Effector memory CD8-positive, alpha-beta T cell (primary cell): ENCODE measurements around the gene MIA2.
"Not testable (repeated sequence)": the region's sequence is repeated elsewhere in the genome, so short reads cannot be mapped to it uniquely, and the experiment has no call there.

Experiments used
- ATAC-seq: fragments of 150-1000 bp; cut with Tn5 transposase; replicated peaks from 2 replicates; pipeline ENCODE4 v1.10.0; 2021; ENCODE audit warnings: mild to moderate bottlenecking, moderate library complexity
- DNase-seq, 3 experiments: peaks; one replicate each; pipeline ENCODE4 v3.0.0; 2021
- H3K27ac Mint-ChIP-seq, 2 donors: one replicate each; pipeline ENCODE4 v1.8.0; 2022; ENCODE audit warnings: mild to moderate bottlenecking in 2 of 2, mixed read lengths in 2 of 2, moderate library complexity in 2 of 2
- H3K27me3 Mint-ChIP-seq, 2 donors: one replicate each; pipeline ENCODE4 v1.8.0; 2022; ENCODE audit warnings: mixed read lengths in 2 of 2
- H3K36me3 Mint-ChIP-seq: one replicate; pipeline ENCODE4 v1.8.0; 2022; ENCODE audit warnings: mild to moderate bottlenecking, moderate library complexity, mixed read lengths; ENCODE audit not compliant: insufficient read depth
- H3K4me1 Mint-ChIP-seq, 2 donors: one replicate each; pipeline ENCODE4 v1.8.0; 2022; ENCODE audit warnings: low read depth in 2 of 2, mixed read lengths in 2 of 2
- H3K4me3 Mint-ChIP-seq, 2 donors: one replicate each; pipeline ENCODE4 v1.8.0; 2022; ENCODE audit warnings: mild to moderate bottlenecking in 2 of 2, mixed read lengths in 2 of 2, moderate library complexity in 2 of 2
- H3K9me3 Mint-ChIP-seq, 2 donors: one replicate each; pipeline ENCODE4 v1.8.0; 2022; ENCODE audit warnings: mixed read lengths in 2 of 2

Gene MIA2

DNA sequence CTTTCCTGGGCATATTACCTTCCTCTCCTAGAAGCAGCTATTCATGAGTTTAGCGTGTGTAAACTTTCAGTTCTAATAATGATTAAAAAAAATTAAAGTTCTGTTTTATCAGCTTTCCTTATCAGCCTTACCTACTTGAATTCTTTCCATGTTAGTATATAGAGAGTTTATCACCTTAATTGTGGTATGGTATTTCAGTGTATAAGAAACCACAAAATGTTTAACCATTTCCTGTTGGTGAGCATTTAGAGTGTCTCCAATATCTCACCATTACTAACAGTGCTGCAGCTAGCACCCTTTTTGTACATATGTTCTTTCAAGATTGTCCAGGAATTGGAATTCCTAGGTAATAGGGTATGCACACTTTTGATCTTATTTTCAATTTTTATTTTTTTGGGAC is 109.1 kb downstream of the MIA2 start:
- peaks cover 16 to 29% of the 10 kb centered on the region in 2 donors for H3K4me1 Mint-ChIP-seq

DNA sequence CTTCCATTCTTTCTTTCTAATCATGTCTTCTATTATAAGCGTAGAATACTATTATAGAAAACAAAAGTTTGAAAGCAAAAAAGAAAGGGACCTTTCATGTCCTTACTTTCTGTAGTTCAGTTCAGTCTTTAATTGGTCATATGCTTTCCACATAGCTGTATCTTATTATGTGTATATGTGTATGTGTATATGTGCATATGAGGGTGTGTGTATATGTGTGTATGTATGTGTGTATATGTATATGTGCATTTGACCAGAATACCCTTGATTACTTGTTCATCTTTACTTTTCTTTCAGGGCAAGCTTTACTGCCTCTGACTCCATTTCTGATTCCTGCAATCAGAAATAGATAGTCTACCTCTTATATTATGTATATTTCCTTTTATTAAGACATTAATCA is 109.9 kb downstream of the MIA2 start:
- H3K27ac Mint-ChIP-seq: peak overlapping the region in 1 of 2 donors; percentile 68
- H3K27me3 Mint-ChIP-seq: no peaks in the 10 kb centered on the region
- no peaks in the 10 kb centered on the region for H3K9me3 Mint-ChIP-seq
- ATAC-seq (no peak), DNase-seq (no peak)
- peak overlapping the region in 1 of 2 donors; percentile 29 for H3K4me3 Mint-ChIP-seq
- peaks cover 16 to 26% of the 10 kb centered on the region in 2 donors for H3K4me1 Mint-ChIP-seq
- peaks cover 36% of the 10 kb centered on the region for H3K36me3 Mint-ChIP-seq

More for the DNA sequence above, 109.1 kb downstream of the MIA2 start:
- Mint-ChIP-seq H3K36me3 (peaks cover 33% of the 10 kb centered on the region), H3K27me3 (no peaks in the 10 kb centered on the region), H3K27ac (peak overlapping the region; percentile 68 to 83), H3K9me3 (no peaks in the 10 kb centered on the region), H3K4me3 (peak overlapping the region; percentile 9 to 29)
- ATAC-seq (peak; percentile 44), DNase-seq (no peak)

DNA sequence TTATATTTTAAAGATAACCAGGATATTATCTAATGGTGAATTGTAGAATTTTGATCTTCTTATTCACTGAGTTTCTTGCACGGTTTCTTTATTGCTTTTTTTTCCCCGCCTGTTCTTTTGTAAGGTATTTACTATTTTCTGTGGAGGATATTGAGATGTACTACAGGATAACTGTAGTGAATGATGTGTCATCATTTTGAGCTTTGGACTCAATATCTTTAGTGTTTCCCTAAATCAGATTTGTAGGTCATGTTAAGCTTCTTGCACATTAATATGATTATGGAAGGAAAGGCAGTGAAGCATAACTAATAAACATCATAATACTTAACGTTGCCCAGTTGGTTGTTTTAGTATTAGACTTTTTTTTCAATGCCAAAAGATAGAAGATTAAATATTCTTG is 117.2 kb downstream of the MIA2 start:
- no peak for ATAC-seq
- Mint-ChIP-seq H3K36me3 (peaks cover 44% of the 10 kb centered on the region), H3K4me3 (no peak overlapping the region), H3K9me3 (no peaks in the 10 kb centered on the region), H3K4me1 (peaks cover 0 to 9% of the 10 kb centered on the region in 2 donors), H3K27ac (peak overlapping the region in 1 of 2 donors; percentile 76), H3K27me3 (no peaks in the 10 kb centered on the region)
- DNase-seq: no peak

DNA sequence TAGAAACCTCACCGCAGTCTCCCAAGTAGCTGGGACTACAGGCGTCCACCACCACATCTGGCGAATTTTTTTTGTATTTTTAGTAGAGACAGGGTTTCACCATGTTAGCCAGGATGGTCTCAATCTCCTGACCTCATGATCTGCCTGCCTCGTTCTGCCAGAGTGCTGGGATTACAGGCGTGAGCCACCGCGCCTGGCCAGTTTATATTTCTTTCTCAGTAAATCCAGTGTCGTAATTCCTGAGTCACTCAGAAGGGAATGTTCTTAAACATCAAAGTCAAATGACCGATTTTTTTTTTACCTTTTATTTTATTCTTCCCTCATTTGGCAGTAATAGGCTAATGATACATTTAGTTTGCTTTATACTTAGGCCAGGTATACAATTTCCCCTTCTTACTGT is 118.0 kb downstream of the MIA2 start:
- ATAC-seq: no peak
- H3K9me3 Mint-ChIP-seq: no peaks in the 10 kb centered on the region
- no peak for DNase-seq
- H3K36me3 Mint-ChIP-seq: peaks cover 39% of the 10 kb centered on the region
- H3K27me3 Mint-ChIP-seq: no peaks in the 10 kb centered on the region
- H3K4me1 Mint-ChIP-seq: peaks cover 0 to 16% of the 10 kb centered on the region in 2 donors
- H3K4me3 Mint-ChIP-seq: no peak overlapping the region
- H3K27ac Mint-ChIP-seq: no peak overlapping the region

DNA sequence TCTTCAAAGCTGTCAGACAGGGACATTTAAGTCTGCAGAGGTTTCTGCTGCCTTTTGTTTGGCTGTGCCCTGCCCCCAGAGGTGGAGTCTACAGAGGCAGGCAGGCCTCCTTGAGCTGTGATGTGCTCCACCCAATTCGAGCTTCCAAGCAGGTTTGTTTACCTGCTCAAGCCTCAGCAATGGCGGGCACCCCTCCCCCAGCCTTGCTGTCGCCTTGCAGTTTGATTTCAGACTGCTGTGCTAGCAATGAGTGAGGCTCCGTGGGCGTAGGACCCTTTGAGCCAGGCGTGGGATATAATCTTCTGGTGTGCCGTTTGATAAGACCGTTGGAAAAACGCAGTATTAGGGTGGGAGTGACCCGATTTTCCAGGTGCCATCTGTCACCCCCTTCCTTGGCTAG is 125.4 kb downstream of the MIA2 start:
- not testable (repeated sequence) for ATAC-seq, H3K36me3 Mint-ChIP-seq, DNase-seq, H3K4me3 Mint-ChIP-seq, H3K27me3 Mint-ChIP-seq, H3K27ac Mint-ChIP-seq, H3K9me3 Mint-ChIP-seq
- peaks cover 3 to 41% of the 10 kb centered on the region in 2 donors for H3K4me1 Mint-ChIP-seq

DNA sequence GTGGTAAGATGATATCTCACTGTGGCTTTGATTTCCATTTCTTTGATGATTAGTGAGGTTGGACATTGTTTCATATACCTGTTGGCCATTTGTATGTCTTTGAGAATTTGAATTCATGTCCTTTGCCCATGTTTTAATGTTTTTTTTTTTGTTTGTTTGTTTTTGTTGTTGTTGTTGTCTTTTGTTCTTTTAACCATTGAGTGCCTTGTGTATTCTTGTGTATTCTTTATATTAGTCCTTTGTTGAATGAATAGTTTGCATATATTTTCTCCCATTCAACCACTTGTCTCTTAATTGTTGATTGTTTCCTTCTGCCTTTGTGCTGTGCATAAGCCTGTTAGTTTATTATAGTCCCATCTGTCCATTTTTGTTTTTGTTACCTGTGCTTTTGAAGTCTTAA is 126.6 kb downstream of the MIA2 start:
- no peak for DNase-seq
- H3K36me3 Mint-ChIP-seq: peaks cover 3% of the 10 kb centered on the region
- peaks cover 3 to 41% of the 10 kb centered on the region in 2 donors for H3K4me1 Mint-ChIP-seq
- no peak for ATAC-seq
- H3K27ac Mint-ChIP-seq: no peak overlapping the region
- no peaks in the 10 kb centered on the region for H3K27me3 Mint-ChIP-seq
- H3K9me3 Mint-ChIP-seq: peaks cover 6 to 8% of the 10 kb centered on the region in 2 donors
- no peak overlapping the region for H3K4me3 Mint-ChIP-seq

DNA sequence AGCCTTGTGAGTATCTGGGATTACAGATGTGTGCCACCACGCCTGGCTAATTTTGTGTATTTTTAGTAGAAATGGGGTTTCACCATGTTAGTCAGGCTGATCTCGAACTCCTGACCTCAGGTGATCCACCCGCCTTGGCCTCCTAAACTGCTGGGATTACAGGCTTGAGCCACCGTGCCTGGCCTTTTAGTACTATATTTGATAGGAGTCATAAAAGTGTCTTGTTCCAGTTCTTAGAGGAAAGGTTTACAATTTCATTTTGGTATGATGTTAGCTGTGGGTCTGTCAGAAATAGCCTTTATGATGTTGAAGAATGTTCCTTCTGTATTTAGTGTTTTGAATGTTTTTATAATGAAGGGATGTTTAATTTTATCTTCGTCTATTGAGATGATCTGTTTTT is 127.8 kb downstream of the MIA2 start:
- DNase-seq, ATAC-seq, H3K36me3 Mint-ChIP-seq, H3K4me3 Mint-ChIP-seq, H3K27me3 Mint-ChIP-seq: not testable (repeated sequence)
- peaks cover 6 to 42% of the 10 kb centered on the region in 2 donors for H3K4me1 Mint-ChIP-seq
- H3K9me3 Mint-ChIP-seq: peaks cover 6 to 15% of the 10 kb centered on the region in 2 donors
- H3K27ac Mint-ChIP-seq: peak overlapping the region in 1 of 2 donors; percentile 41

DNA sequence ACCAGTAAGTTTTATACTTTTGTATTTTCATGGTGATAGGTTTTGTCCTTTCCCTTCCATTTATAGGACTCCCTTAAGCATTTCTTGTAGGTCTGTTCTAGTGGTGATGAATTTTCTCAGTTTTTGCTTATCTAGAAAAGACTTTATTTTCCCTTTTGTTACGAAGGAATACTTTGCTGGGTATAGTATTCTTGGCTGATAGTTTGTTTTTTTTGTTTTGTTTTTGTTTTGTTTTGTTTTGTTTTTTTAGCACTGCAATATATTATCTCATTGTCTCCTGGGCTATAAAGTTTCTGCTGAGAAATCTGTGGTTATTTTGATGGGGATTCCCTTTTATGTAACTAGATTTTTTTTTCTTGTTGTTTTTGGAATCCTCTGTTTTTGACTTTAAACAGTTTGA is 130.8 kb downstream of the MIA2 start:
- Mint-ChIP-seq H3K27ac (no peak overlapping the region), H3K4me3 (no peak overlapping the region), H3K4me1 (peaks cover 6 to 37% of the 10 kb centered on the region in 2 donors), H3K36me3 (peaks cover 3% of the 10 kb centered on the region), H3K27me3 (no peaks in the 10 kb centered on the region), H3K9me3 (peaks cover 6 to 15% of the 10 kb centered on the region in 2 donors)
- no peak for ATAC-seq
- DNase-seq: no peak

DNA sequence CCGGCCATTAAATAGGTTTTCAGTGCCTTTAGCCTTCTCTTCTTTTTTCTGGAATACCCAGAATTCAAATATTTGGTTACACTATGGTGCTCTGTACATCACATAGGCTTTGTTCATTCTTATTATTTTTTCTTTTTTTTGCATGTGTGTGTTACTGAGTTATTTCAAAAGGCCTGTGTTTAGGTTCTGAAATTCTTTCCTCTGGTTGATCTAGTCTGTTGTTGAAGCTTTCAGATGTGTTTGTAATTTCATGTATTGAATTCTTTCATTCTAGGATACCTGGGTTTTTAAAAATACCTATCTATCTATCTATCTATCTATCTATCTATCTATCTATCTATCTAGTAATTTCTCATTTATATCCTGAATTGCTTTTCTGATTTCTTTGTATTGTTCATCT is 131.6 kb downstream of the MIA2 start:
- peaks cover 6 to 35% of the 10 kb centered on the region in 2 donors for H3K4me1 Mint-ChIP-seq
- ATAC-seq (no peak), DNase-seq (no peak)
- no peak overlapping the region for H3K27ac Mint-ChIP-seq
- no peak overlapping the region for H3K4me3 Mint-ChIP-seq
- peaks cover 6 to 15% of the 10 kb centered on the region in 2 donors for H3K9me3 Mint-ChIP-seq
- peaks cover 7% of the 10 kb centered on the region for H3K36me3 Mint-ChIP-seq
- H3K27me3 Mint-ChIP-seq: no peaks in the 10 kb centered on the region

DNA sequence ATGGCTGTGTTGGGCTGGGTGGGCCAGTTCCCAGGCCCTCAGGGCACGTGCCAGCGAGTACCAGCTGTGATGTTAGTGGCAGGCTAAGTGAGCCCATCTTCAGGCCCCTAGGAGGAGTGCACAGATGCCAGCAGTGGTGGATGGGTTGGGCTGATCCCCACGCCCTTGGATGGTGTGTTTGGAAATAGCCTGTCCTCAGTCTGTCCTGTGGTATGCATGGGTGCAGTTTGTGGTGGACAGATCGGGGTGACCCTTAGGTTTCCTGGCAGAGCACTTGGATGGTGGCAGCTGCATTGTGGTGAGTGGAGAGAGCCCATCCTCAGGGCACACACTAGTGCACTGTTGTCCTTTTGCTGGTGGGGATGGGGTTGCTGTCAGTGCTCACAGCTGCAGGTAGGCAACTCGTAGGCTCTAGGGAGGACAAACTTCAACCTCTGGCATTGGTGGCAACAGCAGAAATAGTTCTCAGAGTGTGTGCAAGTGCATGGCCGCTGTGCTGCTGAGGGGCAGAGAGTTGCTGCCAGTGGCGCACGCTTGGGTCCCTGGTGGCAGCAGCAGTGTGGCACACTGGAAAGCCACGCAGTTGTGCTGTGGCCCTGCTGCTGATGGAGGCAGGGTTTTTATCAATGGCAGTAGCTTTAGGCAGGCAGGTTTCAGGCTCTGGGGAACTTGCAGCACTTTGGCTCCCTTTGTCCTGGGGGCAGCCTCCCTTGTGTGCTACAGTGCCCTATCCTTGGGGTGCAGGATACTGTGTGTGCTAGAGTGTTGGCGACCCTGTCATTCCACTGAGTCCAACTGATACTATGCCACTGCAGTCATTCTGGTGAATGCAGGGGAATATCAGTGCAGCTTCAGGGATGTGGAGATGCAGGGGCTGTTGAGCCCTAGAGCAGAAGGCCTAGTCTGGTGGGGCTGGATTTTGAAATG is 133.0 kb downstream of the MIA2 start:
- H3K27me3 Mint-ChIP-seq: no peaks in the 10 kb centered on the region
- peaks cover 11% of the 10 kb centered on the region for H3K36me3 Mint-ChIP-seq
- H3K4me3 Mint-ChIP-seq: no peak overlapping the region
- H3K9me3 Mint-ChIP-seq: peaks cover 6 to 15% of the 10 kb centered on the region in 2 donors
- ATAC-seq: no peak
- no peak for DNase-seq
- no peak overlapping the region for H3K27ac Mint-ChIP-seq
- peaks cover 4 to 29% of the 10 kb centered on the region in 2 donors for H3K4me1 Mint-ChIP-seq

DNA sequence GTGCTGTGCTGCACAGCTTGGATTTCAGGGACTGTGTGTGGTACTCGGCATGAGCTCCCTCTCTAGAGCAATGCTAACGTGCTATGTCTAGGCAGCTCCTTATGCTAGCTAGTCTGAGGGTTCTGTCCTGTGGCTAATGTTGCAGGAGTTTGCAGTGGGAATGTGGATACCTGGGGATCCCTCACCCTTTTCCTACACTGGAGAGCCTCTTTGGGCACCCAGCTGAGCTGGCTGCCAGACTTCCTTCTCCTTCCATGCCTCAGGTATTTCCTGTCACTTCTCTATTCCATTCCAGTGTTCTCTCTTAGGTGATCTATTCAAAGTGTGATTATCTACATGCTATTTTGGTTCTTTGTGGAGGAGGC is 133.7 kb downstream of the MIA2 start:
- Mint-ChIP-seq H3K4me1 (peaks cover 4 to 23% of the 10 kb centered on the region in 2 donors), H3K27me3 (no peaks in the 10 kb centered on the region), H3K9me3 (peaks cover 6 to 15% of the 10 kb centered on the region in 2 donors), H3K27ac (peak overlapping the region in 1 of 2 donors; percentile 25), H3K4me3 (no peak overlapping the region), H3K36me3 (peaks cover 11% of the 10 kb centered on the region)
- ATAC-seq (no peak), DNase-seq (no peak)

DNA sequence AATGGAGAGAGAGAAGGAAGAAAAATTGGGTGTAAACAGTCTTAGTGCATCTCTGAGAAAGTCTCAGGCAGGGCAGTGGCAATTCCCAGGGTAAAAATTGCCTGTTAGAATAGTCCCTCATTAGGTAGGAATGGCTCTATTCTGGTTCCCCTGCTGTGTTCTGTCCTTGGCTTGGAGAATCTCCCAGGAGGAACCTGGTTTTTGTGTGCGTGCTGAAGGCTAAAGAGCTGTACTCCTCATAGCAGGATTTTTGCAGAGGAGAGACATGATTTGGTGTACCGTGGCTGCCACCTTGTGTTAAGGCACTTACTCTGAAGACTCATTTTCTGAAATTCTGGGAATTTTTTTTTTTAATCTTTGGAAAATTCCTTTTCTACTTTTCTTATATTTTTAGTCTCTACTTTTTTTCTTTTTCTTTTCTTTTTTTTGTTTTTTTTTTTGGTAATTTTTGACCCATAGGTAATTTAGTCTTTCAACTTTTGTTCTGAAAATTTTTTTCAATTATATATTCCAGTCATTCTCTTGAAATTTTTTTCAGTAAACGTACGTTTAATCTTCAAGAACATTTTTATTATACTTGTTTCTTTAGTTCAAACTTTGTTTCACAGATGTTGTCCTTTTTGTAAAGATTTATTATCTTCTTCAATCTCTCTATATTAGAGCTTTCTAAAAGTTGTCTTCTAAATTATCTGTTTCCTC is 134.7 kb downstream of the MIA2 start:
- ATAC-seq (no peak), DNase-seq (peak in 2 of 3 experiments; percentile 10 to 16)
- Mint-ChIP-seq H3K9me3 (peaks cover 5 to 14% of the 10 kb centered on the region in 2 donors), H3K27me3 (no peaks in the 10 kb centered on the region), H3K36me3 (peaks cover 11% of the 10 kb centered on the region), H3K4me3 (no peak overlapping the region), H3K27ac (peak overlapping the region; percentile 3 to 52), H3K4me1 (peaks cover 4 to 18% of the 10 kb centered on the region in 2 donors)

DNA sequence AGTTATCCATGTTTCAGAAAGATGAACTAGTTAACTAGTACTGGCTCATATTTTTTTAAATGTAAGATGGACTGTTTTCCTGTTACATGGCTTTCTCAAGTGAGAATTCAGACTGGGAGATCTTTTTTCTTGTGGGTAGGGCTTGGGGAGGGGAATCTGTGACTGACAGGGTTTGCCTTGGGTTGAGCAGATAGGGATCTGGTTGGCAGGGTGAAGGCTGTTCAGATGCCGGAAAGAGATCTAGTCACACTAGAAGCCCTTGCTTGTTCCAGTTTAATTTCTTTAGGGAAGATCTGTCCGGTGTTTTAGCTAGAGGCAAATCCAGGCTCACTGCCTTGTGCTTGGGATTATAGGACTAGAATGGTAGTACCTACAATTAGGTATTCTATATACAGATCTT is 135.3 kb downstream of the MIA2 start:
- peaks cover 11% of the 10 kb centered on the region for H3K36me3 Mint-ChIP-seq
- H3K4me1 Mint-ChIP-seq: peaks cover 3 to 14% of the 10 kb centered on the region in 2 donors
- DNase-seq: no peak
- H3K27me3 Mint-ChIP-seq: no peaks in the 10 kb centered on the region
- peaks cover 0 to 8% of the 10 kb centered on the region in 2 donors for H3K9me3 Mint-ChIP-seq
- ATAC-seq: no peak
- H3K27ac Mint-ChIP-seq: peak overlapping the region; percentile 3 to 52
- no peak overlapping the region for H3K4me3 Mint-ChIP-seq
